PC-9 (cell line): Measurements from ENCODE around the gene RNF40. TPM values are rescaled to one million over a fixed set of nuclear protein-coding genes. Genes with fewer than 3 reads are reported as not detected.
A peak's percentile ranks its signal among the peaks of the same experiment; 100 is the strongest.

Experiments used
- BruUV-seq: library from RNA; stranded (reverse); fragments of 400-500 nt; replicated peaks from 2 replicates; lab custom pipeline; 2021; lab: Mats Ljungman, UMichigan
- CTCF ChIA-PET: fragments of 300-600 bp; sonication (Branson Sonifier 250); formaldehyde crosslinking; loops from one replicate; lab custom pipeline; 2022; ENCODE audit warnings: antibody characterized with exemption; lab: Charles Lee
- POLR2A ChIA-PET: fragments of 300-600 bp; sonication (Branson Sonifier 250); formaldehyde crosslinking; loops from one replicate; lab custom pipeline; 2022; ENCODE audit warnings: antibody characterized with exemption; ENCODE audit not compliant: unreplicated experiment; lab: Charles Lee
- DNase-seq, 2 experiments: peaks; one replicate each; pipeline versions ENCODE4 v3.0.0 to v3.0.0-alpha.2; 2015 to 2022; ENCODE audit warnings: mixed read lengths in 1 of 2
- H2AFZ ChIP-seq: fragments of 200-600 bp; sonication (generic); 2 replicates; pipeline ENCODE4 v1.8.1; 2017; ENCODE audit warnings: antibody characterized with exemption
- H3F3A ChIP-seq: fragments of 200-600 bp; sonication (generic); 2 replicates; pipeline ENCODE4 v1.8.1; 2017; ENCODE audit warnings: antibody characterized with exemption, mild to moderate bottlenecking, low read depth; ENCODE audit not compliant: insufficient read depth
- H3K27ac ChIP-seq: fragments of 200-600 bp; sonication (generic); 2 replicates; pipeline ENCODE4 v1.6.1; 2016; ENCODE audit warnings: mixed run types
- H3K27me3 ChIP-seq: fragments of 200-600 bp; sonication (generic); 2 replicates; pipeline ENCODE4 v1.6.1; 2016; ENCODE audit warnings: low read depth, mixed run types; ENCODE audit not compliant: insufficient read depth
- H3K36me3 ChIP-seq: fragments of 200-600 bp; sonication (generic); 2 replicates; pipeline ENCODE4 v1.6.1; 2016; ENCODE audit warnings: low read depth, mixed run types
- H3K4me1 ChIP-seq: fragments of 200-600 bp; sonication (generic); replicated peaks from 2 replicates; pipeline ENCODE4 v1.6.1; 2016; ENCODE audit warnings: mixed run types; ENCODE audit not compliant: insufficient read depth
- H3K4me2 ChIP-seq: fragments of 200-600 bp; sonication (generic); 2 replicates; pipeline ENCODE4 v1.6.1; 2017; ENCODE audit warnings: mixed run types
- H3K4me3 ChIP-seq: fragments of 200-600 bp; sonication (generic); 2 replicates; pipeline ENCODE4 v1.6.1; 2016; ENCODE audit warnings: mixed run types
- H3K79me2 ChIP-seq: fragments of 200-600 bp; sonication (generic); 2 replicates; pipeline ENCODE4 v1.6.1; 2017; ENCODE audit warnings: low read depth, mixed run types
- H3K9me2 ChIP-seq: fragments of 200-600 bp; sonication (generic); 2 replicates; pipeline ENCODE4 v1.8.1; 2017; ENCODE audit warnings: mild to moderate bottlenecking; ENCODE audit not compliant: insufficient read depth
- H3K9me3 ChIP-seq: fragments of 200-600 bp; sonication (generic); 2 replicates; pipeline ENCODE4 v1.8.1; 2016; ENCODE audit warnings: low read depth; ENCODE audit not compliant: insufficient read depth
- H4K20me1 ChIP-seq: fragments of 200-600 bp; sonication (generic); 2 replicates; pipeline ENCODE4 v1.8.1; 2017; ENCODE audit not compliant: insufficient read depth
- CTCF ChIP-seq: fragments of 200-600 bp; sonication (generic); conservative IDR thresholded peaks from 2 replicates; pipeline ENCODE4 v1.6.1; 2017; ENCODE audit warnings: mixed run types, antibody characterized with exemption, mild to moderate bottlenecking, moderate library complexity
- EZH2 ChIP-seq: fragments of 200-600 bp; sonication (generic); IDR thresholded peaks from 2 replicates; pipeline ENCODE4 v1.8.0; 2017; ENCODE audit warnings: antibody characterized with exemption, low read depth
- intact Hi-C: fragments of 100-400 bp; cut with micrococcal nuclease; formaldehyde crosslinking; loops from one replicate; pipeline ENCODE4 v1.10.0; 2022; ENCODE audit not compliant: unreplicated experiment
- total RNA-seq: library from RNA; stranded (reverse); gene quantifications from 2 replicates; pipeline ENCODE4 v1.2.3, GENCODE V29; 2021

Gene RNF40
- total RNA-seq, 1 experiment from 2014 or later = 178 TPM

- Histone ChIP-seq H3K9me2 (no peaks in the 10 kb centered on the region), H3K4me1 (peaks cover 33% of the 10 kb centered on the region), H3K36me3 (peaks cover 37% of the 10 kb centered on the region), H3K27me3 (no peaks in the 10 kb centered on the region), H2AFZ (no peak overlapping the region), H3K27ac (0 out of 2 replicates have a peak overlapping the region, but pooled peaks have one; percentile 3), H3K4me2 (no peak overlapping the region), H3K79me2 (peaks cover 36% of the 10 kb centered on the region), H3K9me3 (no peaks in the 10 kb centered on the region), H3F3A (peaks cover 68% of the 10 kb centered on the region), H4K20me1 (0 out of 2 replicates have a peak, but pooled peaks cover 13% of the 10 kb centered on the region), H3K4me3 (no peak overlapping the region)
- no peak for TF ChIP-seq EZH2
- TF ChIP-seq CTCF = no peak
- BruUV-seq = no TSS peak
- ChIA-PET POLR2A (interaction anchor here (0.7 kb wide), 1 partner anchor 40 kb away, joined by 4 read pairs; no protein-coding TSS in a partner anchor), CTCF (interaction anchor here (0.6 kb wide), 1 partner anchor 91 kb away, joined by 5 read pairs; no protein-coding TSS in a partner anchor)
- no peak for DNase-seq
- intact Hi-C loops = no loop called here
These were observed 17.0 kb upstream of the RNF40 start for GRCh38 chr16:30745082-30745481.

- DNase-seq = no peak
- H3K27ac ChIP-seq = peak overlapping the region; percentile 53; the same call in 1 of the 2 replicates
These were observed 15.4 kb upstream of the RNF40 start for GRCh38 chr16:30746638-30747175.

GRCh38 chr16:30747331-30747730 lies 14.8 kb upstream of the RNF40 start:
- Histone ChIP-seq H2AFZ (no peak overlapping the region), H4K20me1 (0 out of 2 replicates have a peak, but pooled peaks cover 6% of the 10 kb centered on the region)
- peak in 1 of 2 experiments; percentile 69 for DNase-seq

More at GRCh38 chr16:30746638-30747175, 15.4 kb upstream of the RNF40 start:
- ChIA-PET POLR2A (interaction anchor here (0.6 kb wide), 1 partner anchor 188 kb away, joined by 7 read pairs; the partner anchor contains the start of gene ZNF764), CTCF (no interaction called here)
- no peak overlapping the region for H2AFZ ChIP-seq
- BruUV-seq = no TSS peak
- TF ChIP-seq CTCF (no peak), EZH2 (no peak)
- no peaks in the 10 kb centered on the region for H3K27me3 ChIP-seq
- intact Hi-C loops = no loop called here
- no peaks in the 10 kb centered on the region for H3K9me2 ChIP-seq
- peaks cover 56% of the 10 kb centered on the region for H3F3A ChIP-seq
- H3K4me1 ChIP-seq = peaks cover 22% of the 10 kb centered on the region
- H3K4me2 ChIP-seq = peak overlapping the region; percentile 75; the same call in 1 of the 2 replicates
- H3K79me2 ChIP-seq = peaks cover 36% of the 10 kb centered on the region
- 0 out of 2 replicates have a peak, but pooled peaks cover 12% of the 10 kb centered on the region for H4K20me1 ChIP-seq
- no peaks in the 10 kb centered on the region for H3K9me3 ChIP-seq
- H3K36me3 ChIP-seq = peaks cover 42% of the 10 kb centered on the region
- no peak overlapping the region for H3K4me3 ChIP-seq

More at GRCh38 chr16:30747331-30747730, 14.8 kb upstream of the RNF40 start:
- peak overlapping the region; percentile 53 for H3K27ac ChIP-seq
- TF ChIP-seq EZH2 = no peak
- TF ChIP-seq CTCF = no peak
- peak overlapping the region; percentile 48; the same call in 1 of the 2 replicates for H3K4me3 ChIP-seq
- peaks cover 29% of the 10 kb centered on the region for H3K79me2 ChIP-seq
- H3K9me3 ChIP-seq = no peaks in the 10 kb centered on the region
- peaks cover 51% of the 10 kb centered on the region for H3F3A ChIP-seq
- intact Hi-C loops = no loop called here
- ChIA-PET CTCF (no interaction called here), POLR2A (interaction anchor here (0.6 to 0.8 kb wide), 3 partner anchors 153 to 228 kb away, joined by 3 to 7 read pairs (median 4); partner anchors contain the start of gene ZNF764)
- H3K27me3 ChIP-seq = no peaks in the 10 kb centered on the region
- BruUV-seq = no TSS peak
- peaks cover 16% of the 10 kb centered on the region for H3K4me1 ChIP-seq
- H3K36me3 ChIP-seq = peaks cover 38% of the 10 kb centered on the region
- no peaks in the 10 kb centered on the region for H3K9me2 ChIP-seq
- H3K4me2 ChIP-seq = peak overlapping the region; percentile 75
